K562 (cell line): ENCODE data around the gene SGSH. TPM values are rescaled to one million over a fixed set of nuclear protein-coding genes. Genes with fewer than 3 reads are reported as not detected.

Experiments
- ARID1B ChIP-seq: fragments of 450-650 bp; IDR thresholded peaks from 2 replicates; pipeline ENCODE4 v1.6.1; 2016; ENCODE audit warnings: antibody characterized with exemption, mild to moderate bottlenecking, inconsistent platforms
- ARID3A ChIP-seq: IDR thresholded peaks from 2 replicates; pipeline ENCODE4 v1.6.1; 2012; ENCODE audit warnings: low read depth, low read length, improper control_type of control experiment, borderline replicate concordance
- CBFA2T3 ChIP-seq: fragments of 450-650 bp; IDR thresholded peaks from 2 replicates; pipeline ENCODE4 v1.6.1; 2017
- CREM ChIP-seq: IDR thresholded peaks from 2 replicates; pipeline ENCODE4 v1.6.1; 2014; ENCODE audit warnings: antibody characterized with exemption, low read depth
- CTBP1 ChIP-seq: fragments of 450-650 bp; IDR thresholded peaks from 2 replicates; pipeline ENCODE4 v1.6.1; 2016; ENCODE audit warnings: borderline replicate concordance
- DPF2 ChIP-seq: fragments of 450-650 bp; IDR thresholded peaks from 2 replicates; pipeline ENCODE4 v1.6.1; 2016
- ETV1 ChIP-seq: fragments of 450-650 bp; conservative IDR thresholded peaks from 2 replicates; pipeline ENCODE4 v1.6.1; 2016; ENCODE audit warnings: missing genetic modification characterization, control low read depth, low read depth, missing compliant biosample characterization
- ETV5 ChIP-seq: sonication (generic); formaldehyde crosslinking; IDR thresholded peaks from 2 replicates; pipeline ENCODE4 v1.4.0; 2020; ENCODE audit warnings: low read depth, mild to moderate bottlenecking, missing genetic modification reagents
- FOXK2 ChIP-seq, 2 experiments: fragments of 450-650 bp; IDR thresholded peaks in 1 of 2; conservative IDR thresholded peaks in 1 of 2; 2 replicates each; pipeline ENCODE4 v1.6.1; 2016; ENCODE audit warnings: low read depth in 2 of 2, mild to moderate bottlenecking in 1 of 2
- IRF9 ChIP-seq: fragments of 450-650 bp; IDR thresholded peaks from 2 replicates; pipeline ENCODE4 v1.6.1; 2016; ENCODE audit warnings: missing biosample characterization, missing genetic modification characterization
- KLF6 ChIP-seq: fragments of 250-450 bp; sonication (Bioruptor Pico); IDR thresholded peaks from 2 replicates; pipeline ENCODE4 v1.4.0; 2020; ENCODE audit warnings: mild to moderate bottlenecking, moderate library complexity, borderline replicate concordance
- NR2C2 ChIP-seq, 2 experiments: fragments of 200-800 bp in 1 of 2; sonication (Bioruptor generic) in 1 of 2; sonication (generic) in 1 of 2; formaldehyde crosslinking in 1 of 2; IDR thresholded peaks; 2 replicates each; pipeline versions ENCODE4 v1.6.1 to v1.8.0; 2016 to 2022; ENCODE audit warnings: mild to moderate bottlenecking in 1 of 2, missing compliant biosample characterization in 1 of 2, missing genetic modification characterization in 1 of 2, missing genetic modification reagents in 1 of 2
- PHF8 ChIP-seq: fragments of 200-600 bp; sonication (generic); IDR thresholded peaks from 2 replicates; pipeline ENCODE4 v1.6.1; 2012; ENCODE audit warnings: mixed run types, mild to moderate bottlenecking, inconsistent platforms, low read length, moderate library complexity, borderline replicate concordance
- POLR2AphosphoS5 ChIP-seq: IDR thresholded peaks from 2 replicates; pipeline ENCODE4 v1.6.1; 2011; ENCODE audit warnings: mild to moderate bottlenecking, low read depth, low read length, moderate library complexity; ENCODE audit not compliant: control insufficient read depth, insufficient read depth
- RBM25 ChIP-seq: fragments of 200-400 bp; formaldehyde crosslinking; IDR thresholded peaks from 2 replicates; pipeline ENCODE4 v1.6.1; 2018; ENCODE audit warnings: low read length, low read depth, moderate library complexity; ENCODE audit not compliant: severe bottlenecking
- TEAD4 ChIP-seq, 2 experiments: sonication (generic) in 1 of 2; formaldehyde crosslinking in 1 of 2; IDR thresholded peaks; 2 replicates each; pipeline versions ENCODE4 v1.6.1 to v1.8.0; 2012 to 2022; ENCODE audit warnings: borderline replicate concordance in 1 of 2, inconsistent platforms in 1 of 2, low read length in 1 of 2, mild to moderate bottlenecking in 1 of 2, missing genetic modification reagents in 1 of 2
- polyA plus RNA-seq, 8 experiments: library from polyadenylated mRNA; depleted of rRNA in 4 of 8; stranded (reverse) in 5 of 8; unstranded in 3 of 8; fragments of >200 nt; fragmentation: Nextera tagmentation in 2 of 8; fragmentation: Illumina TruSeq in 1 of 8; extraction: Ambion mirVana in 2 of 8; extraction: Trizol in 1 of 8; gene quantifications; 2 replicates each; pipeline versions ENCODE4 v1.2.1 to v1.2.3, GENCODE V29; 2011 to 2014; ENCODE audit warnings: inconsistent platforms in 1 of 8, missing spikeins in 1 of 8
- total RNA-seq, 7 experiments: library from RNA; depleted of rRNA in 6 of 7; stranded (reverse); fragments of >200 nt in 6 of 7; fragmentation: Illumina TruSeq in 2 of 7; extraction: Trizol in 2 of 7; gene quantifications; 2 replicates each; pipeline versions ENCODE4 v1.2.1 to v1.2.3, GENCODE V29; 2011 to 2021; ENCODE audit warnings: low replicate concordance in 1 of 7
- TF ChIP-seq, protein P1 (sequence below): fragments of 200-800 bp; sonication (Bioruptor generic); IDR thresholded peaks from 2 replicates; pipeline ENCODE4 v1.6.1; 2016; ENCODE audit warnings: missing genetic modification characterization, missing compliant biosample characterization
- TF ChIP-seq, protein P2 (sequence below): fragments of 250-450 bp; sonication (Bioruptor Pico); IDR thresholded peaks from 2 replicates; pipeline ENCODE4 v1.8.0; 2022; ENCODE audit warnings: moderate library complexity, mild to moderate bottlenecking, inconsistent platforms

SGSH gene
- total and polyA plus RNA-seq, 9 of the 15 experiments (the other 6 are each of a cell fraction or from before 2014, with no cell fraction given), result 0.25 to 15.7 (median 4.9) TPM

- TF ChIP-seq TEAD4 (IDR thresholded peaks at IDR 0.05; ENCODE audit: low read length) (peak; percentile 39; the same call in 1 of the 2 replicates), TEAD4 (CRISPR knock-in tag; IDR thresholded peaks at IDR 0.05; ENCODE audit: borderline replicate concordance) (no peak), NR2C2 (CRISPR knock-in tag; IDR thresholded peaks at IDR 0.05) (no peak), NR2C2 (tag; IDR thresholded peaks at IDR 0.05) (peak; percentile 59), ETV5 (CRISPR knock-in tag) (0 out of 2 replicates have a peak, but pooled peaks have one; percentile 23), DPF2 (peak; percentile 45; the same call in 1 of the 2 replicates), CBFA2T3 (peak; percentile 50), POLR2AphosphoS5 (peak; percentile 22; the same call in 1 of the 2 replicates), RBM25 (no peak), IRF9 (tag) (no peak), ARID3A (no peak), FOXK2 (conservative IDR thresholded peaks at IDR 0.05 in 1 of 2, IDR thresholded peaks at IDR 0.05 in 1 of 2; ENCODE audit: low read depth in 2 of 2) (peak; percentile 50 to 63; a peak in 2 of 4 replicates), ARID1B (peak; percentile 56), CREM (peak; percentile 44; the same call in 1 of the 2 replicates), KLF6 (CRISPR knock-in tag) (no peak), CTBP1 (no peak; the same call in 1 of the 2 replicates), ETV1 (tag) (peak; percentile 86), PHF8 (no peak)
- TF ChIP-seq, protein P1, sequence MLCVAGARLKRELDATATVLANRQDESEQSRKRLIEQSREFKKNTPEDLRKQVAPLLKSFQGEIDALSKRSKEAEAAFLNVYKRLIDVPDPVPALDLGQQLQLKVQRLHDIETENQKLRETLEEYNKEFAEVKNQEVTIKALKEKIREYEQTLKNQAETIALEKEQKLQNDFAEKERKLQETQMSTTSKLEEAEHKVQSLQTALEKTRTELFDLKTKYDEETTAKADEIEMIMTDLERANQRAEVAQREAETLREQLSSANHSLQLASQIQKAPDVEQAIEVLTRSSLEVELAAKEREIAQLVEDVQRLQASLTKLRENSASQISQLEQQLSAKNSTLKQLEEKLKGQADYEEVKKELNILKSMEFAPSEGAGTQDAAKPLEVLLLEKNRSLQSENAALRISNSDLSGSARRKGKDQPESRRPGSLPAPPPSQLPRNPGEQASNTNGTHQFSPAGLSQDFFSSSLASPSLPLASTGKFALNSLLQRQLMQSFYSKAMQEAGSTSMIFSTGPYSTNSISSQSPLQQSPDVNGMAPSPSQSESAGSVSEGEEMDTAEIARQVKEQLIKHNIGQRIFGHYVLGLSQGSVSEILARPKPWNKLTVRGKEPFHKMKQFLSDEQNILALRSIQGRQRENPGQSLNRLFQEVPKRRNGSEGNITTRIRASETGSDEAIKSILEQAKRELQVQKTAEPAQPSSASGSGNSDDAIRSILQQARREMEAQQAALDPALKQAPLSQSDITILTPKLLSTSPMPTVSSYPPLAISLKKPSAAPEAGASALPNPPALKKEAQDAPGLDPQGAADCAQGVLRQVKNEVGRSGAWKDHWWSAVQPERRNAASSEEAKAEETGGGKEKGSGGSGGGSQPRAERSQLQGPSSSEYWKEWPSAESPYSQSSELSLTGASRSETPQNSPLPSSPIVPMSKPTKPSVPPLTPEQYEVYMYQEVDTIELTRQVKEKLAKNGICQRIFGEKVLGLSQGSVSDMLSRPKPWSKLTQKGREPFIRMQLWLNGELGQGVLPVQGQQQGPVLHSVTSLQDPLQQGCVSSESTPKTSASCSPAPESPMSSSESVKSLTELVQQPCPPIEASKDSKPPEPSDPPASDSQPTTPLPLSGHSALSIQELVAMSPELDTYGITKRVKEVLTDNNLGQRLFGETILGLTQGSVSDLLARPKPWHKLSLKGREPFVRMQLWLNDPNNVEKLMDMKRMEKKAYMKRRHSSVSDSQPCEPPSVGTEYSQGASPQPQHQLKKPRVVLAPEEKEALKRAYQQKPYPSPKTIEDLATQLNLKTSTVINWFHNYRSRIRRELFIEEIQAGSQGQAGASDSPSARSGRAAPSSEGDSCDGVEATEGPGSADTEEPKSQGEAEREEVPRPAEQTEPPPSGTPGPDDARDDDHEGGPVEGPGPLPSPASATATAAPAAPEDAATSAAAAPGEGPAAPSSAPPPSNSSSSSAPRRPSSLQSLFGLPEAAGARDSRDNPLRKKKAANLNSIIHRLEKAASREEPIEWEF, result no peak
- TF ChIP-seq, protein P2, sequence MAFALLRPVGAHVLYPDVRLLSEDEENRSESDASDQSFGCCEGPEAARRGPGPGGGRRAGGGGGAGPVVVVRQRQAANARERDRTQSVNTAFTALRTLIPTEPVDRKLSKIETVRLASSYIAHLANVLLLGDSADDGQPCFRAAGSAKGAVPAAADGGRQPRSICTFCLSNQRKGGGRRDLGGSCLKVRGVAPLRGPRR, result no peak
Measured at GRCh38 chr17:80219013-80219762, 945 bp downstream of the SGSH start (continued).
